ENCODE data around the gene FAM124B.
"Not testable (repeated sequence)": the region's sequence is repeated elsewhere in the genome, so short reads cannot be mapped to it uniquely, and the experiment has no call there.

DNA sequence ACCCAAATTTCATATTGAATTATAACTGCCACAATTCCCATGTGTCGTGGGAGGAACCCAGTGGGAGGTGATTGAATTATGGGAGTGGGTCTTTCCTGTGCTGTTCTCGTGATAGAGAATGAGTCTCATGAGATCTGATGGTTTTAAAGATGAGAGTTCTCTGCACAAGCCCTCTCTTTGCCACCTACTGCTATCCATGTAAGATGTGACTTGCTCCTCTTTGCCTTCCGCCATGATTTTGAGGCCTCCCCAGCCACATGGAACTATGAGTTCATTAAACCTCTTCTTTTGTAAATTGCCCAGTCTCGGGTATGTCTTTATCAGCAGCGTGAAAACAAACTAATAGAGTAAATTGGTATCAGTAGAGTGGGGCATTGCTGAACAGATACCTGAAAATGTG, 4.8 kb downstream of the FAM124B start:
- not testable (repeated sequence) for TF ChIP-seq EZH2 (IDR thresholded peaks at IDR 0.05); POLR2AphosphoS5 (IDR thresholded peaks at IDR 0.05; ENCODE audit: borderline replicate concordance, low read depth, low read length); FOXP2 (optimal IDR thresholded peaks at IDR 0.05; ENCODE audit: control extremely low read depth, extremely low read length, insufficient read depth)
